ENCODE measurements around the gene KATNB1. TPM values are rescaled to one million over a fixed set of nuclear protein-coding genes. Genes with fewer than 3 reads are reported as not detected.

KATNB1 gene
- total RNA-seq, 1 experiment from 2014 or later = 8.1 TPM

GRCh38 chr16:57771141-57771785 lies 35.7 kb downstream of the KATNB1 start:
- Histone ChIP-seq H3K36me3 (ENCODE audit: control insufficient read depth, insufficient read depth, low read length) (no peaks in the 10 kb centered on the region), H3K4me3 (ENCODE audit: low read depth in 2 of 2, low read length in 2 of 2) (no peak overlapping the region), H3K9me3 (ENCODE audit: control insufficient read depth, insufficient read depth, low read depth, low read length) (no peaks in the 10 kb centered on the region), H3K27me3 (ENCODE audit: control insufficient read depth, insufficient read depth, low read length) (no peaks in the 10 kb centered on the region), H3K27ac (ENCODE audit: low read length) (no peak overlapping the region), H3K4me1 (ENCODE audit: control insufficient read depth, insufficient read depth, low read length) (no peaks in the 10 kb centered on the region)
- BruUV-seq (replicated peaks) = no TSS peak
- intact Hi-C loops (cut with micrococcal nuclease; ENCODE audit: unreplicated experiment) (no loop called here), in situ Hi-C loops (cut with HindIII; ENCODE audit: low pct_unique_long_range_greater_than_20kb, low sequenced_read_pairs) (no loop called here)
- TF ChIP-seq REST (IDR thresholded peaks at IDR 0.05; ENCODE audit: insufficient read depth in 1 of 2, low read depth in 2 of 2, low read length in 1 of 2) (no peak), POLR2AphosphoS5 (IDR thresholded peaks at IDR 0.05; ENCODE audit: low read depth, low read length) (no peak), TCF7L2 (IDR thresholded peaks at IDR 0.05; ENCODE audit: low read depth, low read length) (no peak), SIN3A (IDR thresholded peaks at IDR 0.05; ENCODE audit: borderline replicate concordance, insufficient read depth, low read depth, low read length) (no peak), CTCF (IDR thresholded peaks at IDR 0.05) (no peak)
- ChIA-PET POLR2A (no interaction called here), CTCF (no interaction called here)
- DNase-seq (ENCODE audit: low read depth, low spot score) (no peak), ATAC-seq (no peak; the same call in 1 of the 2 replicates)

- intact Hi-C loops (cut with micrococcal nuclease; ENCODE audit: unreplicated experiment) = no loop called here
Observed at GRCh38 chr16:57773019-57773418, 37.4 kb downstream of the KATNB1 start.

More at GRCh38 chr16:57773019-57773418, 37.4 kb downstream of the KATNB1 start:
- no TSS peak for BruUV-seq (replicated peaks)
- H3K27me3 ChIP-seq (ENCODE audit: control insufficient read depth, insufficient read depth, low read length) = no peaks in the 10 kb centered on the region
- ChIA-PET CTCF (no interaction called here), POLR2A (no interaction called here)
- DNase-seq (ENCODE audit: low read depth, low spot score) (no peak), ATAC-seq (no peak)
- H3K36me3 ChIP-seq (ENCODE audit: control insufficient read depth, insufficient read depth, low read length) = no peaks in the 10 kb centered on the region; the same call in 1 of the 2 replicates
- no peaks in the 10 kb centered on the region for H3K4me1 ChIP-seq (ENCODE audit: control insufficient read depth, insufficient read depth, low read length)
- H3K9me3 ChIP-seq (ENCODE audit: control insufficient read depth, insufficient read depth, low read depth, low read length) = no peaks in the 10 kb centered on the region
- H3K27ac ChIP-seq (ENCODE audit: low read length) = no peak overlapping the region
- in situ Hi-C loops (cut with HindIII; ENCODE audit: low pct_unique_long_range_greater_than_20kb, low sequenced_read_pairs) = no loop called here
- TF ChIP-seq POLR2AphosphoS5 (IDR thresholded peaks at IDR 0.05; ENCODE audit: low read depth, low read length) = no peak
- TF ChIP-seq CTCF (IDR thresholded peaks at IDR 0.05) = no peak
- TF ChIP-seq TCF7L2 (IDR thresholded peaks at IDR 0.05; ENCODE audit: low read depth, low read length) = no peak
- no peak for TF ChIP-seq SIN3A (IDR thresholded peaks at IDR 0.05; ENCODE audit: borderline replicate concordance, insufficient read depth, low read depth, low read length)
- TF ChIP-seq REST (IDR thresholded peaks at IDR 0.05; ENCODE audit: insufficient read depth in 1 of 2, low read depth in 2 of 2, low read length in 1 of 2) = no peak
- no peak overlapping the region for H3K4me3 ChIP-seq (ENCODE audit: low read depth in 2 of 2, low read length in 2 of 2)
